Measurements from ENCODE around the gene RPTOR.

The RPTOR gene

GRCh38 chr17:80942423-80943345 lies 398.0 kb downstream of the RPTOR start:
- no peak for DNase-seq (ENCODE audit: low spot score)

GRCh38 chr17:80943346-80944145 lies 398.9 kb downstream of the RPTOR start:
- Histone ChIP-seq H4K91ac (ENCODE audit: low read depth, low read length, poor library complexity) (no peak overlapping the region), H3K4me3 (ENCODE audit: low read length in 2 of 2) (no peak overlapping the region), H2BK120ac (ENCODE audit: low read depth, low read length) (no peak overlapping the region), H3K4me2 (ENCODE audit: insufficient read depth, low read length, poor library complexity, severe bottlenecking) (no peak overlapping the region), H3K23ac (ENCODE audit: low read depth, low read length, poor library complexity) (no peak overlapping the region), H3K36me3 (replicated peaks in 1 of 2; ENCODE audit: control insufficient read depth in 2 of 2, insufficient read depth in 2 of 2, low read length in 2 of 2) (peaks cover 14 to 39% of the 10 kb centered on the region in 2 donors), H2AK5ac (ENCODE audit: low read depth, low read length) (no peak overlapping the region), H3K14ac (ENCODE audit: low read length) (no peak overlapping the region), H2BK15ac (ENCODE audit: low read length) (no peak overlapping the region), H3K4me1 (ENCODE audit: control insufficient read depth in 2 of 2, insufficient read depth in 1 of 2, low read depth in 1 of 2, low read length in 2 of 2) (peaks cover 10 to 13% of the 10 kb centered on the region in 2 donors), H3K9ac (ENCODE audit: low read depth, low read length, poor library complexity) (peak overlapping the region; percentile 54), H3K4ac (ENCODE audit: low read length) (no peak overlapping the region), H3K27me3 (ENCODE audit: control insufficient read depth in 3 of 3, insufficient read depth in 3 of 3, low read depth in 1 of 3, low read length in 3 of 3) (no peaks in the 10 kb centered on the region), H3K27ac (replicated peaks; ENCODE audit: low read length) (no peak overlapping the region), H3K18ac (ENCODE audit: low read length) (no peak overlapping the region), H3K79me1 (ENCODE audit: low read depth, low read length) (peaks cover 6% of the 10 kb centered on the region), H3K9me3 (replicated peaks in 1 of 2; ENCODE audit: control insufficient read depth in 2 of 2, insufficient read depth in 1 of 2, low read depth in 1 of 2, low read length in 2 of 2) (peaks cover 2 to 9% of the 10 kb centered on the region in 2 donors), H2BK12ac (ENCODE audit: low read length) (no peak overlapping the region), H2BK5ac (ENCODE audit: low read length) (peak overlapping the region; percentile 53), H2AFZ (ENCODE audit: low read length) (no peak overlapping the region), H4K8ac (ENCODE audit: low read depth, low read length) (no peak overlapping the region)
- no peak for DNase-seq (ENCODE audit: low spot score)
- WGBS, 2 donors (ENCODE audit: extremely low coverage in 2 of 2, insufficient read length in 2 of 2, insufficient replicate concordance in 1 of 2): no CpG with 5 or more reads among the region's 17 CpGs

More at GRCh38 chr17:80942423-80943345, 398.0 kb downstream of the RPTOR start:
- no peak overlapping the region for H2AFZ ChIP-seq (ENCODE audit: low read length)
- no peak overlapping the region for H3K4ac ChIP-seq (ENCODE audit: low read length)
- no CpG with 5 or more reads among the region's 38 CpGs for WGBS, 2 donors (ENCODE audit: extremely low coverage in 2 of 2, insufficient read length in 2 of 2, insufficient replicate concordance in 1 of 2)
- peak overlapping the region; percentile 32 for H4K8ac ChIP-seq (ENCODE audit: low read depth, low read length)
- peak overlapping the region; percentile 76 for H3K18ac ChIP-seq (ENCODE audit: low read length)
- no peak overlapping the region for H3K4me2 ChIP-seq (ENCODE audit: insufficient read depth, low read length, poor library complexity, severe bottlenecking)
- peaks cover 6% of the 10 kb centered on the region for H3K79me1 ChIP-seq (ENCODE audit: low read depth, low read length)
- no peak overlapping the region for H4K91ac ChIP-seq (ENCODE audit: low read depth, low read length, poor library complexity)
- H3K4me3 ChIP-seq (ENCODE audit: low read length in 2 of 2): no peak overlapping the region
- no peak overlapping the region for H2BK15ac ChIP-seq (ENCODE audit: low read length)
- peaks cover 2 to 9% of the 10 kb centered on the region in 2 donors for H3K9me3 ChIP-seq (replicated peaks in 1 of 2; ENCODE audit: control insufficient read depth in 2 of 2, insufficient read depth in 1 of 2, low read depth in 1 of 2, low read length in 2 of 2)
- H2AK5ac ChIP-seq (ENCODE audit: low read depth, low read length): no peak overlapping the region
- H2BK12ac ChIP-seq (ENCODE audit: low read length): no peak overlapping the region
- peaks cover 14 to 35% of the 10 kb centered on the region in 2 donors for H3K36me3 ChIP-seq (replicated peaks in 1 of 2; ENCODE audit: control insufficient read depth in 2 of 2, insufficient read depth in 2 of 2, low read length in 2 of 2)
- no peak overlapping the region for H2BK120ac ChIP-seq (ENCODE audit: low read depth, low read length)
- no peak overlapping the region for H3K27ac ChIP-seq (replicated peaks; ENCODE audit: low read length)
- no peak overlapping the region for H3K23ac ChIP-seq (ENCODE audit: low read depth, low read length, poor library complexity)
- peaks cover 16 to 21% of the 10 kb centered on the region in 2 donors for H3K4me1 ChIP-seq (ENCODE audit: control insufficient read depth in 2 of 2, insufficient read depth in 1 of 2, low read depth in 1 of 2, low read length in 2 of 2)
- H3K9ac ChIP-seq (ENCODE audit: low read depth, low read length, poor library complexity): no peak overlapping the region
- H3K27me3 ChIP-seq (ENCODE audit: control insufficient read depth in 3 of 3, insufficient read depth in 3 of 3, low read depth in 1 of 3, low read length in 3 of 3): no peaks in the 10 kb centered on the region
- H2BK5ac ChIP-seq (ENCODE audit: low read length): peak overlapping the region; percentile 53
- H3K14ac ChIP-seq (ENCODE audit: low read length): peak overlapping the region; percentile 31

GRCh38 chr17:80944326-80944725 lies 399.7 kb downstream of the RPTOR start:
- H3K4me1 ChIP-seq (ENCODE audit: control insufficient read depth in 2 of 2, insufficient read depth in 1 of 2, low read depth in 1 of 2, low read length in 2 of 2): peaks cover 3 to 5% of the 10 kb centered on the region in 2 donors
- H2BK12ac ChIP-seq (ENCODE audit: low read length): no peak overlapping the region
- no peak overlapping the region for H2BK5ac ChIP-seq (ENCODE audit: low read length)
- no peak overlapping the region for H2BK120ac ChIP-seq (ENCODE audit: low read depth, low read length)
- H3K9me3 ChIP-seq (replicated peaks in 1 of 2; ENCODE audit: control insufficient read depth in 2 of 2, insufficient read depth in 1 of 2, low read depth in 1 of 2, low read length in 2 of 2): peaks cover 2 to 9% of the 10 kb centered on the region in 2 donors
- DNase-seq (ENCODE audit: low spot score): no peak
- peaks cover 6% of the 10 kb centered on the region for H3K79me1 ChIP-seq (ENCODE audit: low read depth, low read length)
- H3K14ac ChIP-seq (ENCODE audit: low read length): no peak overlapping the region
- no peak overlapping the region for H3K4me2 ChIP-seq (ENCODE audit: insufficient read depth, low read length, poor library complexity, severe bottlenecking)
- H4K91ac ChIP-seq (ENCODE audit: low read depth, low read length, poor library complexity): no peak overlapping the region
- peak overlapping the region; percentile 13 for H3K9ac ChIP-seq (ENCODE audit: low read depth, low read length, poor library complexity)
- H3K36me3 ChIP-seq (replicated peaks in 1 of 2; ENCODE audit: control insufficient read depth in 2 of 2, insufficient read depth in 2 of 2, low read length in 2 of 2): peaks cover 14 to 39% of the 10 kb centered on the region in 2 donors
- H3K18ac ChIP-seq (ENCODE audit: low read length): no peak overlapping the region
- no peaks in the 10 kb centered on the region for H3K27me3 ChIP-seq (ENCODE audit: control insufficient read depth in 3 of 3, insufficient read depth in 3 of 3, low read depth in 1 of 3, low read length in 3 of 3)
- no peak overlapping the region for H2AK5ac ChIP-seq (ENCODE audit: low read depth, low read length)
- H2AFZ ChIP-seq (ENCODE audit: low read length): no peak overlapping the region
- no peak overlapping the region for H4K8ac ChIP-seq (ENCODE audit: low read depth, low read length)
- H3K4ac ChIP-seq (ENCODE audit: low read length): no peak overlapping the region
- H3K23ac ChIP-seq (ENCODE audit: low read depth, low read length, poor library complexity): no peak overlapping the region
- no CpG with 5 or more reads among the region's 9 CpGs for WGBS, 2 donors (ENCODE audit: extremely low coverage in 2 of 2, insufficient read length in 2 of 2, insufficient replicate concordance in 1 of 2)
- no peak overlapping the region for H3K27ac ChIP-seq (replicated peaks; ENCODE audit: low read length)
- H3K4me3 ChIP-seq (ENCODE audit: low read length in 2 of 2): no peak overlapping the region
- H2BK15ac ChIP-seq (ENCODE audit: low read length): no peak overlapping the region

DNA sequence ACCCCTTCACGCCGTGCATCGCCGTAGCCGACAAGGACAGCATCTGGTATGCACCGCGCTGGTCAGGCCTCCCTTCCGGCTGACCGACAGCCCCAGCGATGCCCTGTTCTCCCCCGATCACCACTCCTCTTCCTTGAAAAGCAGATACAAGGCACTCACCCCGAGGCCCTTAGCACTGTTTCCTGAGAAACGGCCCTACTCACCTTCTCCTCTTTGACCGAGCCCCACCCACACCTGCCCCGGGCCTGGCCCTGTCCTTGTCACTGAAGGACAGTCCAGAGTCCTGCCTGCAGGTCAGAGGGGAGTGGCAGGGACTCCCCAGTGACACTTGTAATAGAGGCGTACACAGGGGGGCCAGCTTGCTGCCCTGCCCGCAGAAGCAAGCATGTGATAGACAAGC lies 401.1 kb downstream of the RPTOR start:
- Histone ChIP-seq H2BK12ac (ENCODE audit: low read length) (no peak overlapping the region), H3K9me3 (replicated peaks in 1 of 2; ENCODE audit: control insufficient read depth in 2 of 2, insufficient read depth in 1 of 2, low read depth in 1 of 2, low read length in 2 of 2) (peaks cover 2 to 9% of the 10 kb centered on the region in 2 donors), H2BK5ac (ENCODE audit: low read length) (no peak overlapping the region), H4K91ac (ENCODE audit: low read depth, low read length, poor library complexity) (no peak overlapping the region), H3K23ac (ENCODE audit: low read depth, low read length, poor library complexity) (no peak overlapping the region), H2BK120ac (ENCODE audit: low read depth, low read length) (no peak overlapping the region), H3K36me3 (replicated peaks in 1 of 2; ENCODE audit: control insufficient read depth in 2 of 2, insufficient read depth in 2 of 2, low read length in 2 of 2) (peaks cover 14 to 40% of the 10 kb centered on the region in 2 donors), H3K27ac (replicated peaks; ENCODE audit: low read length) (no peak overlapping the region), H2AFZ (ENCODE audit: low read length) (no peak overlapping the region), H2AK5ac (ENCODE audit: low read depth, low read length) (no peak overlapping the region), H3K4me3 (ENCODE audit: low read length in 2 of 2) (no peak overlapping the region), H2BK15ac (ENCODE audit: low read length) (no peak overlapping the region), H3K4me1 (ENCODE audit: control insufficient read depth in 2 of 2, insufficient read depth in 1 of 2, low read depth in 1 of 2, low read length in 2 of 2) (no peaks in the 10 kb centered on the region), H3K27me3 (ENCODE audit: control insufficient read depth in 3 of 3, insufficient read depth in 3 of 3, low read depth in 1 of 3, low read length in 3 of 3) (no peaks in the 10 kb centered on the region), H3K14ac (ENCODE audit: low read length) (no peak overlapping the region), H3K4ac (ENCODE audit: low read length) (peak overlapping the region; percentile 10), H3K79me1 (ENCODE audit: low read depth, low read length) (peaks cover 6% of the 10 kb centered on the region), H3K9ac (ENCODE audit: low read depth, low read length, poor library complexity) (no peak overlapping the region), H3K18ac (ENCODE audit: low read length) (no peak overlapping the region), H3K4me2 (ENCODE audit: insufficient read depth, low read length, poor library complexity, severe bottlenecking) (no peak overlapping the region), H4K8ac (ENCODE audit: low read depth, low read length) (no peak overlapping the region)
- no CpG with 5 or more reads among the region's 17 CpGs for WGBS, 2 donors (ENCODE audit: extremely low coverage in 2 of 2, insufficient read length in 2 of 2, insufficient replicate concordance in 1 of 2)
- DNase-seq (ENCODE audit: low spot score): no peak

All from neuronal stem cell (in vitro differentiated cells).